MCF 10A (cell line): ENCODE results near the gene P2RY8. TPM values are rescaled to one million over a fixed set of nuclear protein-coding genes. Genes with fewer than 3 reads are reported as not detected.
"Not testable (repeated sequence)": the region's sequence is repeated elsewhere in the genome, so short reads cannot be mapped to it uniquely, and the experiment has no call there.

ENCODE experiments used
- BruUV-seq: library from RNA; stranded (reverse); fragments of 400-500 nt; replicated peaks from 2 replicates; lab custom pipeline; 2021; lab: Mats Ljungman, UMichigan
- CTCF ChIA-PET: fragments of 300-600 bp; sonication (Branson Sonifier 250); formaldehyde crosslinking; extraction: SDS; loops from one replicate; lab custom pipeline; 2021; ENCODE audit warnings: antibody characterized with exemption, inconsistent platforms; lab: Yijun Ruan, JAX
- POLR2A ChIA-PET: fragments of 300-600, 350-650 bp; sonication (Branson Sonifier 250); formaldehyde crosslinking; extraction: SDS; loops from one replicate; lab custom pipeline; 2020; ENCODE audit warnings: antibody characterized with exemption, inconsistent platforms; lab: Yijun Ruan, JAX
- DNase-seq: peaks from one replicate; pipeline ENCODE4 v3.0.0-alpha.2; 2018; ENCODE audit not compliant: unreplicated experiment
- H3K27ac Mint-ChIP-seq: one replicate; pipeline ENCODE4 v1.8.0; 2022; ENCODE audit warnings: mild to moderate bottlenecking, low read depth, mixed read lengths; ENCODE audit not compliant: unreplicated experiment
- H3K27me3 Mint-ChIP-seq: one replicate; pipeline ENCODE4 v1.8.0; 2022; ENCODE audit warnings: mixed read lengths; ENCODE audit not compliant: insufficient read depth, unreplicated experiment
- H3K36me3 Mint-ChIP-seq: one replicate; pipeline ENCODE4 v1.8.0; 2022; ENCODE audit warnings: mild to moderate bottlenecking, moderate library complexity, mixed read lengths; ENCODE audit not compliant: insufficient read depth, unreplicated experiment
- H3K4me1 Mint-ChIP-seq: one replicate; pipeline ENCODE4 v1.8.0; 2022; ENCODE audit warnings: mixed read lengths; ENCODE audit not compliant: insufficient read depth, unreplicated experiment
- H3K4me3 Mint-ChIP-seq: one replicate; pipeline ENCODE4 v1.8.0; 2022; ENCODE audit warnings: mild to moderate bottlenecking, moderate library complexity, mixed read lengths; ENCODE audit not compliant: unreplicated experiment
- H3K9me3 Mint-ChIP-seq: one replicate; pipeline ENCODE4 v1.8.0; 2022; ENCODE audit warnings: mixed read lengths; ENCODE audit not compliant: unreplicated experiment
- intact Hi-C: fragments of 100-400 bp; cut with micrococcal nuclease; formaldehyde crosslinking; loops from 2 replicates; pipeline ENCODE4 v1.14.1; 2022
- total RNA-seq: library from RNA; stranded (reverse); gene quantifications from 2 replicates; pipeline ENCODE4 v1.2.3, GENCODE V29; 2022
- TF ChIP-seq, protein P1 (sequence below): fragments of 200-600 bp; IDR thresholded peaks from one replicate; pipeline ENCODE4 v1.8.0; 2022; ENCODE audit warnings: antibody characterized with exemption, mild to moderate bottlenecking; ENCODE audit not compliant: unreplicated experiment

Gene P2RY8
- total RNA-seq, 1 experiment from 2014 or later, result not detected

DNA sequence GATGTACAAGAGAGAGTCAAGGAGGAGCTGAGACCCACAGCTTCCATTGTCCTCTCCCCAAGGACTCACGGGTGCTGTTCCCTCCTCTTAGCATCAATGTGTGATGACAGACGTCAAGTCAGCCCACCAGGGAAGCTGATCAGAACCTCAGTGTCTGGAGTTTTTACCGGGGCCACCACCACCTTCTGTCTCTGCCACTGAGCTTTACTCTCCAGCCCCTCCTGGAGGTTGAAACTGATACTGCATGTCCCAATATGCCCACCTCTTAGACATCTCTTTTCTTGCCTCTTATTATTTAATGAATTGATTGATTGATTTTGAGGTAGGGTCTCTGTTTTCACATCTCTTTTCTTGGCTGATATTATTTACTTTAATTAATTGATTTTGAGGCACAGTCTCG lies 44.1 kb upstream of the P2RY8 start:
- POLR2A ChIA-PET, result no interaction called here
- H3K9me3 Mint-ChIP-seq, result no peaks in the 10 kb centered on the region
- CTCF ChIA-PET, result no interaction called here
- H3K27me3 Mint-ChIP-seq, result no peaks in the 10 kb centered on the region
- BruUV-seq, result no TSS peak
- DNase-seq, result peak; percentile 73
- peaks cover 12% of the 10 kb centered on the region for H3K4me1 Mint-ChIP-seq
- H3K4me3 Mint-ChIP-seq, result no peak overlapping the region
- intact Hi-C loops, result loop anchor here (1.0 to 5.0 kb wide), 2 partner anchors 127 to 334 kb away; no protein-coding TSS in a partner anchor
- H3K36me3 Mint-ChIP-seq, result no peaks in the 10 kb centered on the region
- H3K27ac Mint-ChIP-seq, result no peak overlapping the region
- TF ChIP-seq, protein P1, sequence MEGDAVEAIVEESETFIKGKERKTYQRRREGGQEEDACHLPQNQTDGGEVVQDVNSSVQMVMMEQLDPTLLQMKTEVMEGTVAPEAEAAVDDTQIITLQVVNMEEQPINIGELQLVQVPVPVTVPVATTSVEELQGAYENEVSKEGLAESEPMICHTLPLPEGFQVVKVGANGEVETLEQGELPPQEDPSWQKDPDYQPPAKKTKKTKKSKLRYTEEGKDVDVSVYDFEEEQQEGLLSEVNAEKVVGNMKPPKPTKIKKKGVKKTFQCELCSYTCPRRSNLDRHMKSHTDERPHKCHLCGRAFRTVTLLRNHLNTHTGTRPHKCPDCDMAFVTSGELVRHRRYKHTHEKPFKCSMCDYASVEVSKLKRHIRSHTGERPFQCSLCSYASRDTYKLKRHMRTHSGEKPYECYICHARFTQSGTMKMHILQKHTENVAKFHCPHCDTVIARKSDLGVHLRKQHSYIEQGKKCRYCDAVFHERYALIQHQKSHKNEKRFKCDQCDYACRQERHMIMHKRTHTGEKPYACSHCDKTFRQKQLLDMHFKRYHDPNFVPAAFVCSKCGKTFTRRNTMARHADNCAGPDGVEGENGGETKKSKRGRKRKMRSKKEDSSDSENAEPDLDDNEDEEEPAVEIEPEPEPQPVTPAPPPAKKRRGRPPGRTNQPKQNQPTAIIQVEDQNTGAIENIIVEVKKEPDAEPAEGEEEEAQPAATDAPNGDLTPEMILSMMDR, result peak; percentile 74

GRCh38 chrX:1578511-1579173 lies 41.7 kb upstream of the P2RY8 start:
- Mint-ChIP-seq H3K4me1 (peaks cover 11% of the 10 kb centered on the region), H3K4me3 (no peak overlapping the region), H3K27ac (no peak overlapping the region), H3K9me3 (no peaks in the 10 kb centered on the region), H3K27me3 (no peaks in the 10 kb centered on the region), H3K36me3 (no peaks in the 10 kb centered on the region)
- CTCF ChIA-PET, result no interaction called here
- POLR2A ChIA-PET, result no interaction called here
- intact Hi-C loops, result no loop called here
- DNase-seq, result no peak
- BruUV-seq, result no TSS peak
- TF ChIP-seq, protein P1, result no peak

DNA sequence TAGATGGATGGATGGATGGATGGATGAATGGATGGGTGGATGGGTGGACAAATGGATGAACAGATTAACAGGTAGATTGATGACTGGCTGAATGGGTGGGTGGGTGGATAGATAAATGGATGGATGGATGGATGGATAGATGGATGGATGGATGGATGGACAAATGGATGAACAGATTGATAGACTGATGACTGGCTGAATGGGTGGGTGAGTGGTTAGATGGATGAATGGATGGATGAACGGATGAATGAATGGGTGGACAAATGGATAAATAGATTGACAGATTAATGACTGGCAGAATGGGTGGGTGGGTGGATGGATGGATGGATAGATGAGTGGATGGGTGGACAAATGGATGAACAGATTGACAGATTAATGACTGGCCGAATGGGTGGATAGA lies 40.9 kb upstream of the P2RY8 start:
- no peak for DNase-seq
- intact Hi-C loops, result no loop called here
- Mint-ChIP-seq H3K27ac (no peak overlapping the region), H3K9me3 (no peaks in the 10 kb centered on the region), H3K4me3 (no peak overlapping the region), H3K27me3 (no peaks in the 10 kb centered on the region), H3K36me3 (no peaks in the 10 kb centered on the region), H3K4me1 (peaks cover 3% of the 10 kb centered on the region)
- TF ChIP-seq, protein P1, result no peak
- BruUV-seq, result no TSS peak
- ChIA-PET CTCF (no interaction called here), POLR2A (no interaction called here)

- ChIA-PET CTCF (no interaction called here), POLR2A (no interaction called here)
- TF ChIP-seq, protein P1, result no peak
- Mint-ChIP-seq H3K4me3 (no peak overlapping the region), H3K36me3 (no peaks in the 10 kb centered on the region), H3K27me3 (no peaks in the 10 kb centered on the region), H3K9me3 (no peaks in the 10 kb centered on the region), H3K27ac (no peak overlapping the region), H3K4me1 (no peaks in the 10 kb centered on the region)
- no TSS peak for BruUV-seq
- intact Hi-C loops, result no loop called here
- DNase-seq, result no peak
Observed at GRCh38 chrX:1576201-1576992, 39.4 kb upstream of the P2RY8 start.

GRCh38 chrX:1574181-1574580 lies 37.2 kb upstream of the P2RY8 start:
- DNase-seq, H3K4me1 Mint-ChIP-seq, BruUV-seq, H3K4me3 Mint-ChIP-seq, CTCF ChIA-PET, H3K27me3 Mint-ChIP-seq, POLR2A ChIA-PET, H3K9me3 Mint-ChIP-seq, H3K36me3 Mint-ChIP-seq, intact Hi-C loops, H3K27ac Mint-ChIP-seq: not testable (repeated sequence)
